ENCODE measurements around the gene DPY19L1.
"Not testable (repeated sequence)": the region's sequence is repeated elsewhere in the genome, so short reads cannot be mapped to it uniquely, and the experiment has no call there.

The DPY19L1 gene

GRCh38 chr7:34946486-34946885, 90.8 kb downstream of the DPY19L1 start:
- H3K4me3 ChIP-seq: no peak overlapping the region
- DNase-seq (ENCODE audit: low spot score in 2 of 2): no peak
- H3K9me3 ChIP-seq: no peaks in the 10 kb centered on the region
- no peaks in the 10 kb centered on the region for H3K27me3 ChIP-seq (ENCODE audit: low read depth)
- in situ Hi-C loops (cut with MboI; ENCODE audit: low sequenced_read_pairs): no loop called here
- no peaks in the 10 kb centered on the region for H3K4me1 ChIP-seq
- H3K36me3 ChIP-seq (replicated peaks): no peaks in the 10 kb centered on the region

GRCh38 chr7:34945894-34946477, 91.3 kb downstream of the DPY19L1 start:
- H3K27me3 ChIP-seq (ENCODE audit: low read depth); DNase-seq (ENCODE audit: low spot score in 2 of 2); in situ Hi-C loops (cut with MboI; ENCODE audit: low sequenced_read_pairs); H3K36me3 ChIP-seq (replicated peaks); H3K9me3 ChIP-seq; H3K4me1 ChIP-seq; H3K4me3 ChIP-seq: not testable (repeated sequence)

GRCh38 chr7:34939175-34939574, 98.1 kb downstream of the DPY19L1 start:
- Histone ChIP-seq H3K27me3 (ENCODE audit: low read depth) (no peaks in the 10 kb centered on the region), H3K4me3 (no peak overlapping the region), H3K4me1 (peaks cover 3% of the 10 kb centered on the region; the same call in 1 of the 2 replicates), H3K36me3 (replicated peaks) (no peaks in the 10 kb centered on the region), H3K9me3 (no peaks in the 10 kb centered on the region)
- in situ Hi-C loops (cut with MboI; ENCODE audit: low sequenced_read_pairs): no loop called here
- no peak for DNase-seq (ENCODE audit: low spot score in 2 of 2)

- H3K9me3 ChIP-seq; in situ Hi-C loops (cut with MboI; ENCODE audit: low sequenced_read_pairs); H3K4me1 ChIP-seq; H3K27me3 ChIP-seq (ENCODE audit: low read depth); H3K36me3 ChIP-seq (replicated peaks); H3K4me3 ChIP-seq; DNase-seq (ENCODE audit: low spot score in 2 of 2): not testable (repeated sequence)
Measured at GRCh38 chr7:34935735-34936165, 101.5 kb downstream of the DPY19L1 start.

GRCh38 chr7:34931739-34932138, 105.5 kb downstream of the DPY19L1 start:
- in situ Hi-C loops (cut with MboI; ENCODE audit: low sequenced_read_pairs): no loop called here
- H3K36me3 ChIP-seq (replicated peaks): no peaks in the 10 kb centered on the region
- H3K9me3 ChIP-seq: no peaks in the 10 kb centered on the region

GRCh38 chr7:34929783-34930182, 107.5 kb downstream of the DPY19L1 start:
- H3K4me1 ChIP-seq; in situ Hi-C loops (cut with MboI; ENCODE audit: low sequenced_read_pairs); DNase-seq (ENCODE audit: low spot score in 2 of 2); H3K9me3 ChIP-seq; H3K4me3 ChIP-seq; H3K27me3 ChIP-seq (ENCODE audit: low read depth); H3K36me3 ChIP-seq (replicated peaks): not testable (repeated sequence)

More at GRCh38 chr7:34931739-34932138, 105.5 kb downstream of the DPY19L1 start:
- DNase-seq (ENCODE audit: low spot score in 2 of 2): no peak
- Histone ChIP-seq H3K27me3 (ENCODE audit: low read depth) (no peaks in the 10 kb centered on the region), H3K4me1 (no peaks in the 10 kb centered on the region), H3K4me3 (no peak overlapping the region)

- Histone ChIP-seq H3K4me3 (no peak overlapping the region), H3K27me3 (ENCODE audit: low read depth) (no peaks in the 10 kb centered on the region), H3K9me3 (no peaks in the 10 kb centered on the region), H3K4me1 (no peaks in the 10 kb centered on the region), H3K36me3 (replicated peaks) (no peaks in the 10 kb centered on the region)
- in situ Hi-C loops (cut with MboI; ENCODE audit: low sequenced_read_pairs): no loop called here
- DNase-seq (ENCODE audit: low spot score in 2 of 2): no peak
Measured at GRCh38 chr7:34928560-34928959, 108.7 kb downstream of the DPY19L1 start.

- no peaks in the 10 kb centered on the region for H3K27me3 ChIP-seq (ENCODE audit: low read depth)
- H3K4me3 ChIP-seq: no peak overlapping the region
- no peaks in the 10 kb centered on the region for H3K9me3 ChIP-seq
- peak in 1 of 2 experiments; percentile 69 for DNase-seq (ENCODE audit: low spot score in 2 of 2)
- H3K4me1 ChIP-seq: no peaks in the 10 kb centered on the region
- in situ Hi-C loops (cut with MboI; ENCODE audit: low sequenced_read_pairs): no loop called here
- no peaks in the 10 kb centered on the region for H3K36me3 ChIP-seq (replicated peaks)
Measured at GRCh38 chr7:34928052-34928451, 109.2 kb downstream of the DPY19L1 start.

- H3K27me3 ChIP-seq (ENCODE audit: low read depth); H3K9me3 ChIP-seq; H3K4me1 ChIP-seq; H3K36me3 ChIP-seq (replicated peaks); in situ Hi-C loops (cut with MboI; ENCODE audit: low sequenced_read_pairs); H3K4me3 ChIP-seq; DNase-seq (ENCODE audit: low spot score in 2 of 2): not testable (repeated sequence)
Measured at GRCh38 chr7:34920470-34920869, 116.8 kb downstream of the DPY19L1 start.

GRCh38 chr7:34919038-34919437, 118.2 kb downstream of the DPY19L1 start:
- H3K27me3 ChIP-seq (ENCODE audit: low read depth); H3K4me3 ChIP-seq; DNase-seq (ENCODE audit: low spot score in 2 of 2); in situ Hi-C loops (cut with MboI; ENCODE audit: low sequenced_read_pairs); H3K9me3 ChIP-seq; H3K4me1 ChIP-seq; H3K36me3 ChIP-seq (replicated peaks): not testable (repeated sequence)

GRCh38 chr7:34918198-34918861, 119.0 kb downstream of the DPY19L1 start:
- H3K4me3 ChIP-seq; in situ Hi-C loops (cut with MboI; ENCODE audit: low sequenced_read_pairs); DNase-seq (ENCODE audit: low spot score in 2 of 2); H3K36me3 ChIP-seq (replicated peaks); H3K4me1 ChIP-seq; H3K27me3 ChIP-seq (ENCODE audit: low read depth); H3K9me3 ChIP-seq: not testable (repeated sequence)

- DNase-seq (ENCODE audit: low spot score in 2 of 2); H3K36me3 ChIP-seq (replicated peaks); H3K9me3 ChIP-seq; H3K4me1 ChIP-seq; H3K4me3 ChIP-seq; in situ Hi-C loops (cut with MboI; ENCODE audit: low sequenced_read_pairs); H3K27me3 ChIP-seq (ENCODE audit: low read depth): not testable (repeated sequence)
Measured at GRCh38 chr7:34917515-34917914, 119.8 kb downstream of the DPY19L1 start.

- no peaks in the 10 kb centered on the region for H3K4me1 ChIP-seq
- no peaks in the 10 kb centered on the region for H3K36me3 ChIP-seq (replicated peaks)
- no peak overlapping the region for H3K4me3 ChIP-seq
- in situ Hi-C loops (cut with MboI; ENCODE audit: low sequenced_read_pairs): no loop called here
- no peak for DNase-seq (ENCODE audit: low spot score in 2 of 2)
- no peaks in the 10 kb centered on the region for H3K27me3 ChIP-seq (ENCODE audit: low read depth)
- H3K9me3 ChIP-seq: no peaks in the 10 kb centered on the region
Measured at GRCh38 chr7:34916267-34916666, 121.0 kb downstream of the DPY19L1 start.

- H3K4me1 ChIP-seq: no peaks in the 10 kb centered on the region
- DNase-seq (ENCODE audit: low spot score in 2 of 2): no peak
- in situ Hi-C loops (cut with MboI; ENCODE audit: low sequenced_read_pairs): no loop called here
- no peaks in the 10 kb centered on the region for H3K9me3 ChIP-seq
- no peak overlapping the region for H3K4me3 ChIP-seq
- H3K36me3 ChIP-seq (replicated peaks): no peaks in the 10 kb centered on the region
- no peaks in the 10 kb centered on the region for H3K27me3 ChIP-seq (ENCODE audit: low read depth)
Measured at GRCh38 chr7:34912236-34912635, 125.0 kb downstream of the DPY19L1 start.

Measured in HAP-1 (cell line).